Lung (tissue), 12 donors: ENCODE measurements around the gene RASL11B. TPM values are rescaled to one million over a fixed set of nuclear protein-coding genes. Genes with fewer than 3 reads are reported as not detected.

Source experiments
- ATAC-seq: fragments of 200-7000 bp; cut with Tn5 transposase; one replicate; pipeline ENCODE4 v1.9.1; 2020; ENCODE audit warnings: moderate number of reproducible peaks; ENCODE audit not compliant: insufficient read depth, low FRiP score
- DNase-seq, 3 donors: peaks; one replicate each; pipeline ENCODE4 v3.0.0-alpha.2; 2013 to 2017
- H3K27ac ChIP-seq, 2 donors: one replicate each; pipeline ENCODE4 v1.5.1; 2013; ENCODE audit warnings: mild to moderate bottlenecking in 2 of 2, moderate library complexity in 2 of 2, control low read depth in 1 of 2, inconsistent platforms in 1 of 2, low read depth in 1 of 2, low read length in 1 of 2
- H3K27me3 ChIP-seq, 3 donors: one replicate each; pipeline ENCODE4 v1.5.1; 2013; ENCODE audit warnings: low read length in 2 of 3; ENCODE audit not compliant: control insufficient read depth in 3 of 3, insufficient read depth in 3 of 3
- H3K36me3 ChIP-seq, 4 donors: one replicate each; pipeline ENCODE4 v1.5.1; 2013; ENCODE audit warnings: low read length in 4 of 4, mild to moderate bottlenecking in 1 of 4, moderate library complexity in 1 of 4; ENCODE audit not compliant: control insufficient read depth in 4 of 4, insufficient read depth in 4 of 4
- H3K4me1 ChIP-seq, 5 donors: one replicate each; pipeline ENCODE4 v1.5.1; 2013; ENCODE audit warnings: low read length in 5 of 5, mild to moderate bottlenecking in 2 of 5, moderate library complexity in 1 of 5; ENCODE audit not compliant: control insufficient read depth in 5 of 5, insufficient read depth in 5 of 5
- H3K4me3 ChIP-seq: one replicate; pipeline ENCODE4 v1.5.1; 2013; ENCODE audit warnings: mild to moderate bottlenecking, control low read depth, moderate library complexity
- H3K9ac ChIP-seq, 2 donors: one replicate each; pipeline ENCODE4 v1.5.1; 2013; ENCODE audit warnings: low read length in 2 of 2, control low read depth in 1 of 2; ENCODE audit not compliant: insufficient read depth in 1 of 2
- H3K9me3 ChIP-seq, 4 donors: one replicate each; pipeline ENCODE4 v1.5.1; 2013; ENCODE audit warnings: low read length in 3 of 4, mild to moderate bottlenecking in 1 of 4, moderate library complexity in 1 of 4; ENCODE audit not compliant: control insufficient read depth in 4 of 4, insufficient read depth in 3 of 4
- CTCF ChIP-seq: IDR thresholded peaks from 2 replicates; pipeline ENCODE4 v1.5.1; 2012; ENCODE audit warnings: mild to moderate bottlenecking; ENCODE audit errors: control extremely low read depth, extremely low read depth
- WGBS, 2 donors: extraction: QIAGEN DNeasy Blood & Tissue Kit; methylation state at CpG; one replicate each; pipeline ENCODE4 v1.1.7; 2013; 5-methylcytosine and 5-hydroxymethylcytosine counted together
- polyA plus RNA-seq, 2 donors: library from polyadenylated mRNA; stranded (reverse); fragments of 200-250 nt; gene quantifications; one replicate each; pipeline ENCODE4 v1.2.1, GENCODE V29; 2013
- total RNA-seq, 2 donors: library from RNA; depleted of rRNA in 1 of 2; stranded (reverse); fragments of >200 nt in 1 of 2; gene quantifications; one replicate each; pipeline ENCODE4 v1.2.1, GENCODE V29; 2014 to 2021
- donor health status: control.
- donor health status: control.
- donor health status: Bipolar disorder and iron deficiency.
- donor health status: healthy.
- donor health status: DM: yes; HTN: yes; CAD: no.

Gene RASL11B
- total and polyA plus RNA-seq, 4 donors = 1.0 to 5.7 (median 1.7) TPM

GRCh38 chr4:52880994-52881393 is 18.9 kb downstream of the RASL11B start:
- no peaks in the 10 kb centered on the region for H3K27me3 ChIP-seq
- ATAC-seq (no peak), DNase-seq (no peak)
- TF ChIP-seq CTCF = no peak
- H3K9me3 ChIP-seq = no peaks in the 10 kb centered on the region
- no peak overlapping the region for H3K4me3 ChIP-seq
- peaks cover 0 to 7% (median 0%) of the 10 kb centered on the region in 5 donors for H3K4me1 ChIP-seq
- no peak overlapping the region for H3K27ac ChIP-seq
- no peak overlapping the region for H3K9ac ChIP-seq
- WGBS, 2 donors = 76 to 91% methylated on average over 1 of the region's 1 CpG
- peaks cover 0 to 5% (median 0%) of the 10 kb centered on the region in 4 donors for H3K36me3 ChIP-seq

GRCh38 chr4:52883183-52883621 is 21.1 kb downstream of the RASL11B start:
- 80 to 92% methylated on average over 4 of the region's 4 CpGs for WGBS, 2 donors
- Histone ChIP-seq H3K27me3 (no peaks in the 10 kb centered on the region), H3K9me3 (peaks cover 0 to 2% (median 0%) of the 10 kb centered on the region in 4 donors), H3K36me3 (peaks cover 0 to 5% (median 0%) of the 10 kb centered on the region in 4 donors), H3K4me3 (no peak overlapping the region), H3K9ac (no peak overlapping the region), H3K27ac (no peak overlapping the region), H3K4me1 (peaks cover 0 to 7% (median 0%) of the 10 kb centered on the region in 5 donors)
- DNase-seq = no peak
- no peak for ATAC-seq
- no peak for TF ChIP-seq CTCF

GRCh38 chr4:52883707-52884669 is 21.9 kb downstream of the RASL11B start:
- peaks cover 0 to 7% (median 0%) of the 10 kb centered on the region in 5 donors for H3K4me1 ChIP-seq
- DNase-seq (no peak), ATAC-seq (no peak)
- H3K9ac ChIP-seq = no peak overlapping the region
- no peak overlapping the region for H3K27ac ChIP-seq
- H3K9me3 ChIP-seq = peaks cover 0 to 2% (median 0%) of the 10 kb centered on the region in 4 donors
- TF ChIP-seq CTCF = no peak
- WGBS, 2 donors = 89 to 96% methylated on average over 4 of the region's 4 CpGs
- H3K4me3 ChIP-seq = no peak overlapping the region
- H3K36me3 ChIP-seq = peaks cover 0 to 5% (median 0%) of the 10 kb centered on the region in 4 donors
- no peaks in the 10 kb centered on the region for H3K27me3 ChIP-seq
